Measurements from ENCODE around the gene MALT1. TPM values are rescaled to one million over a fixed set of nuclear protein-coding genes. Genes with fewer than 3 reads are reported as not detected.
A peak's percentile ranks its signal among the peaks of the same experiment; 100 is the strongest.
"Not testable (repeated sequence)": the region's sequence is repeated elsewhere in the genome, so short reads cannot be mapped to it uniquely, and the experiment has no call there.

The MALT1 gene
- total and polyA plus RNA-seq, 9 of the 15 experiments (the other 6 are each of a cell fraction or from before 2014, with no cell fraction given), result 0.14 to 1.6 (median 0.32) TPM

DNA sequence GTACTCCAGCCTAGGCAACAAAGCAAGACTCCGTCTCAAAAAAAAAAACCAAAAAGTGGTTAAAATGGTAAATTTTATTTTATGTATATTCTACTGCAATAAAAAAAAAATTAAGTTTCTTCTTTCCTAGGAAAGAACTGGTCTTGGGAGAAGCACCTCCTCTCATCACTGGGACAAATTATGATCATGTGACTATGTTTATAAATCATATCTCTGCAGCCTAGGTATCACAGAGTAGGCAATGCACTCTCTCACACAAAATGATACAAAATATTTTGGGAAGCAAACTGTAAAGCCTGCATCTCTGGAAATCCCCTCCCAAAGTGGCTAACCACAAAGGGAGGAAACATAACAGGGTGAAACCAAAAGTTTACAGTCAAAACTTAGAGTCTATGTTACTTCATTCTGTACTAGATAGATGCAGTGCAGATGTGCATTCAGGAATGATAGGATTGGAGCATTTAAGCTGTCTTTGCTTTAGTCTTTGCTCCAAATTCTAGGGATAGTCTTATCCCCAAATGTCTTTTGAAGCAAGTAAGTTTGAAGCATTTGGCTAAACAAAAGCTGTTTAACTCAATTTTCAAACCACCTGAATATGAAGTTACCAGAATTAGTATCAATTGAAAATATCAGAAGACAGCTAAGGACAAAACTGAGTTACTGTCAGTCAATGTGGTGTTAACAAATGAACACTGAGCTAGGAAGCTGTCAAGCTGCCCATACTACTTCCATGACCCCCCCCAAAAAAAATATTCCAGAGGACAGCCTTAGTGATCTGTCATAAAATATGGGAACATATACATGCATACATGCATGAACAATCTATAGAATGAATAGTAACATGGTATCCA is 21.1 kb upstream of the MALT1 start:
- H3K4me1 ChIP-seq (replicated peaks in 1 of 2; ENCODE audit: control insufficient read depth in 2 of 2, insufficient read depth in 2 of 2, low read length in 2 of 2), result no peaks in the 10 kb centered on the region
- no peak overlapping the region for H2AFZ ChIP-seq (ENCODE audit: low read depth, low read length)
- no peak for TF ChIP-seq SAFB2 (IDR thresholded peaks at IDR 0.05; ENCODE audit: borderline replicate concordance, low read depth, low read length, severe bottlenecking)
- TF ChIP-seq, protein P1, sequence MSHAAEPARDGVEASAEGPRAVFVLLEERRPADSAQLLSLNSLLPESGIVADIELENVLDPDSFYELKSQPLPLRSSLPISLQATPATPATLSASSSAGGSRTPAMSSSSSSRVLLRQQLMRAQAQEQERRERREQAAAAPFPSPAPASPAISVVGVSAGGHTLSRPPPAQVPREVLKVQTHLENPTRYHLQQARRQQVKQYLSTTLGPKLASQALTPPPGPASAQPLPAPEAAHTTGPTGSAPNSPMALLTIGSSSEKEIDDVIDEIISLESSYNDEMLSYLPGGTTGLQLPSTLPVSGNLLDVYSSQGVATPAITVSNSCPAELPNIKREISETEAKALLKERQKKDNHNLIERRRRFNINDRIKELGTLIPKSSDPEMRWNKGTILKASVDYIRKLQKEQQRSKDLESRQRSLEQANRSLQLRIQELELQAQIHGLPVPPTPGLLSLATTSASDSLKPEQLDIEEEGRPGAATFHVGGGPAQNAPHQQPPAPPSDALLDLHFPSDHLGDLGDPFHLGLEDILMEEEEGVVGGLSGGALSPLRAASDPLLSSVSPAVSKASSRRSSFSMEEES (CRISPR knock-in tag; IDR thresholded peaks at IDR 0.05), result peak; percentile 53
- H3K79me2 ChIP-seq (ENCODE audit: control insufficient read depth, insufficient read depth, low read length), result no peaks in the 10 kb centered on the region
- H3K9ac ChIP-seq (ENCODE audit: insufficient read depth in 1 of 2, low read depth in 2 of 2, low read length in 2 of 2), result no peak overlapping the region
- no peak overlapping the region for H3K27ac ChIP-seq (ENCODE audit: extremely low read depth, low read depth, low read length)
- no peaks in the 10 kb centered on the region for H3K36me3 ChIP-seq (ENCODE audit: control insufficient read depth, insufficient read depth, low read length)
- no peaks in the 10 kb centered on the region for H3K27me3 ChIP-seq (ENCODE audit: control insufficient read depth in 2 of 2, insufficient read depth in 2 of 2, low read length in 2 of 2)
- ATAC-seq, result no peak
- H3K9me3 ChIP-seq (replicated peaks; ENCODE audit: control insufficient read depth, insufficient read depth, low read depth, low read length), result no peaks in the 10 kb centered on the region
- in situ Hi-C loops (cut with MboI) (no loop called here), intact Hi-C loops (cut with micrococcal nuclease) (no loop called here)
- H3K4me3 ChIP-seq, result no peak overlapping the region
- FAIRE-seq, result no peak
- H4K20me1 ChIP-seq (replicated peaks; ENCODE audit: control insufficient read depth, insufficient read depth, low read length), result no peaks in the 10 kb centered on the region
- 0% methylated on average over 1 of the region's 1 CpG for WGBS (ENCODE audit: insufficient coverage, low coverage, missing lambda C conversion rate)
- H3K4me2 ChIP-seq (ENCODE audit: insufficient read depth, low read length), result no peak overlapping the region
- ChIA-PET POLR2A (no interaction called here), CTCF (ENCODE audit: low intra/inter-chr PET ratio) (no interaction called here)
- no peaks in the 10 kb centered on the region for H3K9me1 ChIP-seq (ENCODE audit: control insufficient read depth, insufficient read depth, low read length)
- BruUV-seq (replicated peaks), result no TSS peak
- no peak for DNase-seq (ENCODE audit: extremely low read depth in 1 of 4, low spot score in 3 of 4)

DNA sequence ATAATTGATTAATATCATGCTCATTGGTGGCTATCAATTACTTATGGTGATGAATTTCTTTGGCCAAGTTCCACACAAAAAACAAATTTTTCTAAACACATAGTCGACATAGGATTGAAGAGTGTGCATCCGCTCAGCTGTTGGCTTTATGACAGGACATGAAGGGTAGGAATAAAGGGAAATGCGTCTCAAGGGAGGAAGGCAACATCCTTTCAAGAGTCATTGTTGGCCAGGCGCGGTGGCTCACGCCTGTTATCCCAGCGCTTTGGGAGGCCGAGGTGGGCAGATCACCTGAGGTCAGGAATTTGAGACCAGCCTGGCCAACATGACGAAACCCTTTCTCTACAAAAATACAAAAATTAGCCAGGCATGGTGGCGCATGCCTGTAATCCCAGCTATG is 20.4 kb upstream of the MALT1 start:
- DNase-seq (ENCODE audit: extremely low read depth in 1 of 4, low spot score in 3 of 4); in situ Hi-C loops (cut with MboI); H3K4me2 ChIP-seq (ENCODE audit: insufficient read depth, low read length); H2AFZ ChIP-seq (ENCODE audit: low read depth, low read length); H3K9ac ChIP-seq (ENCODE audit: insufficient read depth in 1 of 2, low read depth in 2 of 2, low read length in 2 of 2); H3K4me1 ChIP-seq (replicated peaks in 1 of 2; ENCODE audit: control insufficient read depth in 2 of 2, insufficient read depth in 2 of 2, low read length in 2 of 2); H3K9me3 ChIP-seq (replicated peaks; ENCODE audit: control insufficient read depth, insufficient read depth, low read depth, low read length); H3K27me3 ChIP-seq (ENCODE audit: control insufficient read depth in 2 of 2, insufficient read depth in 2 of 2, low read length in 2 of 2); CTCF ChIA-PET (ENCODE audit: low intra/inter-chr PET ratio); intact Hi-C loops (cut with micrococcal nuclease); POLR2A ChIA-PET; H3K79me2 ChIP-seq (ENCODE audit: control insufficient read depth, insufficient read depth, low read length); ATAC-seq; FAIRE-seq; H3K9me1 ChIP-seq (ENCODE audit: control insufficient read depth, insufficient read depth, low read length); H3K4me3 ChIP-seq; H4K20me1 ChIP-seq (replicated peaks; ENCODE audit: control insufficient read depth, insufficient read depth, low read length); BruUV-seq (replicated peaks); H3K36me3 ChIP-seq (ENCODE audit: control insufficient read depth, insufficient read depth, low read length); H3K27ac ChIP-seq (ENCODE audit: extremely low read depth, low read depth, low read length): not testable (repeated sequence)
- 3% methylated on average over 10 of the region's 10 CpGs for WGBS (ENCODE audit: insufficient coverage, low coverage, missing lambda C conversion rate)

DNA sequence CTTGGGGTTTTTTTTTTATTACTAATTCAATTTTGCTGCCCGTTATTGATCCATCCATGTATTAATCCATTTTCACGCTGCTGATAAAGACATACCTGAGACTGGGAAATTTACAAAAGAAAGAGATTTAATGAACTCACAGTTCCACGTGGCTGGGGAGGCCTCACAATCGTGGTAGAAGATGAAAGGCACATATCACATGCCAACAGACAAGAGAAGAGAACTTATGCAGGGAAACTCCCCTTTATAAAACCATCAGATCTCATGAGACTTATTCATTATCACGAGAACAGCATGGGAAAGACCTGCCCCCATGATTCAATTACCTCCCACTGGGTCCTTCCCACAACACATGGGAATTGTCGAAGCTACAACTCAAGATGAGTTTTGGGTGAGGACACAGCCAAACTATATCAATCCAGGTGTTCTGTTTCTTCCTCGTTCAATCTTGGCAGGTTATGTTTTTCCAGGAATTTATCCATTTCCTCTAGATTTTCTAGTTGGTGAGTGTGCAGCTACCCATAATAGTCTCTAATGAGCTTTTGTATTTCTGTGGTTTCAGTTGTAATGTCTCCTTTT is 18.0 kb upstream of the MALT1 start:
- POLR2A ChIA-PET; intact Hi-C loops (cut with micrococcal nuclease); CTCF ChIA-PET (ENCODE audit: low intra/inter-chr PET ratio); H3K9me3 ChIP-seq (replicated peaks; ENCODE audit: control insufficient read depth, insufficient read depth, low read depth, low read length); FAIRE-seq; H3K9ac ChIP-seq (ENCODE audit: insufficient read depth in 1 of 2, low read depth in 2 of 2, low read length in 2 of 2); H3K9me1 ChIP-seq (ENCODE audit: control insufficient read depth, insufficient read depth, low read length); H3K4me1 ChIP-seq (replicated peaks in 1 of 2; ENCODE audit: control insufficient read depth in 2 of 2, insufficient read depth in 2 of 2, low read length in 2 of 2); H3K36me3 ChIP-seq (ENCODE audit: control insufficient read depth, insufficient read depth, low read length); H3K27me3 ChIP-seq (ENCODE audit: control insufficient read depth in 2 of 2, insufficient read depth in 2 of 2, low read length in 2 of 2); H3K79me2 ChIP-seq (ENCODE audit: control insufficient read depth, insufficient read depth, low read length); H4K20me1 ChIP-seq (replicated peaks; ENCODE audit: control insufficient read depth, insufficient read depth, low read length); DNase-seq (ENCODE audit: extremely low read depth in 1 of 4, low spot score in 3 of 4); H3K27ac ChIP-seq (ENCODE audit: extremely low read depth, low read depth, low read length); H3K4me2 ChIP-seq (ENCODE audit: insufficient read depth, low read length); ATAC-seq; in situ Hi-C loops (cut with MboI); BruUV-seq (replicated peaks); H2AFZ ChIP-seq (ENCODE audit: low read depth, low read length); H3K4me3 ChIP-seq: not testable (repeated sequence)
- 0% methylated on average over 6 of the region's 7 CpGs for WGBS (ENCODE audit: insufficient coverage, low coverage, missing lambda C conversion rate)

Measured in K562 (cell line).